Stimulated activated memory B cell treated with anti-CD40 and anti-IgM and Interleukin-4, amounts not matched to agents 10 μg/mL and 1 μg/mL and 100 μg/mL, for 72 hours (primary cell): ENCODE results near the gene PLEKHG2.

Experiments
- ATAC-seq: fragments of 150-1000 bp; cut with Tn5 transposase; 2 replicates; pipeline ENCODE4 v1.10.0; 2021
- H3K27ac Mint-ChIP-seq: one replicate; pipeline ENCODE4 v1.8.0; 2022; ENCODE audit warnings: mild to moderate bottlenecking, mixed read lengths
- H3K27me3 Mint-ChIP-seq: one replicate; pipeline ENCODE4 v1.8.0; 2022; ENCODE audit warnings: mixed read lengths
- H3K36me3 Mint-ChIP-seq: one replicate; pipeline ENCODE4 v1.8.0; 2022; ENCODE audit warnings: mixed read lengths
- H3K4me1 Mint-ChIP-seq: one replicate; pipeline ENCODE4 v1.8.0; 2022; ENCODE audit warnings: mixed read lengths
- H3K4me3 Mint-ChIP-seq: one replicate; pipeline ENCODE4 v1.8.0; 2022; ENCODE audit warnings: mild to moderate bottlenecking, moderate library complexity, mixed read lengths
- H3K9me3 Mint-ChIP-seq: one replicate; pipeline ENCODE4 v1.8.0; 2022; ENCODE audit warnings: mixed read lengths

Gene PLEKHG2

GRCh38 chr19:39399668-39400050, 12.8 kb upstream of the PLEKHG2 start:
- no peaks in the 10 kb centered on the region for H3K27me3 Mint-ChIP-seq
- H3K4me3 Mint-ChIP-seq, result peak overlapping the region; percentile 46
- ATAC-seq, result no peak
- peaks cover 29% of the 10 kb centered on the region for H3K36me3 Mint-ChIP-seq
- peaks cover 80% of the 10 kb centered on the region for H3K4me1 Mint-ChIP-seq
- H3K9me3 Mint-ChIP-seq, result no peaks in the 10 kb centered on the region
- H3K27ac Mint-ChIP-seq, result peak overlapping the region; percentile 91

GRCh38 chr19:39400061-39400460, 12.4 kb upstream of the PLEKHG2 start:
- Mint-ChIP-seq H3K27ac (peak overlapping the region; percentile 91), H3K36me3 (peaks cover 25% of the 10 kb centered on the region), H3K4me3 (no peak overlapping the region), H3K4me1 (peaks cover 82% of the 10 kb centered on the region), H3K9me3 (no peaks in the 10 kb centered on the region), H3K27me3 (no peaks in the 10 kb centered on the region)
- no peak for ATAC-seq

- peaks cover 82% of the 10 kb centered on the region for H3K4me1 Mint-ChIP-seq
- peak overlapping the region; percentile 71 for H3K4me3 Mint-ChIP-seq
- H3K36me3 Mint-ChIP-seq, result peaks cover 15% of the 10 kb centered on the region
- peak; percentile 44 for ATAC-seq
- peak overlapping the region; percentile 91 for H3K27ac Mint-ChIP-seq
- no peaks in the 10 kb centered on the region for H3K9me3 Mint-ChIP-seq
- H3K27me3 Mint-ChIP-seq, result no peaks in the 10 kb centered on the region
Measured at GRCh38 chr19:39401070-39401548, 11.4 kb upstream of the PLEKHG2 start.

- peak overlapping the region; percentile 91 for H3K27ac Mint-ChIP-seq
- H3K36me3 Mint-ChIP-seq, result peaks cover 15% of the 10 kb centered on the region
- ATAC-seq, result peak; percentile 68
- no peaks in the 10 kb centered on the region for H3K27me3 Mint-ChIP-seq
- peaks cover 86% of the 10 kb centered on the region for H3K4me1 Mint-ChIP-seq
- H3K4me3 Mint-ChIP-seq, result peak overlapping the region; percentile 89
- H3K9me3 Mint-ChIP-seq, result no peaks in the 10 kb centered on the region
Measured at GRCh38 chr19:39401549-39402345, 10.7 kb upstream of the PLEKHG2 start.

DNA sequence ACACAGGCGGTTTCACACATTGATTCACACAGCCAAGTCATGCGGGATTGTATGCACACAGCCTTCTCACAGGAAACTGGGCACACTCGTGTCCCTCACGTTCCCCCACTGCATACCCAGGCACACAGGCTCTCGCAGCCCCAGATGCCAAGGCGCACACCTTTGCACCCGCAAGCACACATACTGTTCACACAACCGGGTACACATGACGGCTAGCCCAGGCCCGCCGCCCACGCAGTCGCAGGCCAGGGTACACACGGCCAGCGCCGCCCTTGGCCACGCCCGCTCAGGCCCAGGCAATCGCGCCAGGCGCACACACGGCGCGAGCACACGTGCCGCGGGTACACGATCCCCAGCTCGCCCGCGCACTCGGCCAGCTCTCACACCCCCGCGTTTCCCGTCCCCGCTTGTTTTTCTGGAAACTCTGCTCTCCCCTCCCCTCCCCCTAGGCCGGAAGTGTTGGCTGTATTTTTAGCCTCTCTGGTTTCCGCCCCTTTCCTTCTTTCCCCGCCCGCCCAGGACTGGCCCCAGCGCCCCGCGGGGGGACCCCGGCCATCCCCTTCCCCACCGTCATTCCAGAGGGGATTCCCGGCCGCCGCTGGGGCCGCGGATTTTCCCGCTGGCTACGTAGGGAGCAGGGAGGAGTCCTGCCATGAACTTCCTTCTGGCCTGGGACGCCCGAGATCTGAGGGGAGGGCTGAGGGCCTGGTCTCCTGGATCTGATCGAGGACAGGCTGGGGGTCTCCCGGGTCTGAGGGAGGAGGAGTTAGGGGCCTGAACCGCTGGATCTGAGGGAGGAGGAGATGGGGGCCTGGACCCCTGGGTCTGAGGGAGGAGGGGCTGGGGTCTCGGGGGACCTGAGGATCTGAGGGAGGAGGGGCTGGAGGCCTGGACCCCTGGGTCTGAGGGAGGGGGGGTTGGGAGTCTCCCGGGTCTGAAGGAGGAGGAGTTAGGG, 9.8 kb upstream of the PLEKHG2 start:
- Mint-ChIP-seq H3K27me3 (no peaks in the 10 kb centered on the region), H3K4me3 (peak overlapping the region; percentile 89), H3K27ac (peak overlapping the region; percentile 91), H3K9me3 (no peaks in the 10 kb centered on the region), H3K36me3 (peaks cover 24% of the 10 kb centered on the region), H3K4me1 (peaks cover 81% of the 10 kb centered on the region)
- peak; percentile 28 for ATAC-seq

DNA sequence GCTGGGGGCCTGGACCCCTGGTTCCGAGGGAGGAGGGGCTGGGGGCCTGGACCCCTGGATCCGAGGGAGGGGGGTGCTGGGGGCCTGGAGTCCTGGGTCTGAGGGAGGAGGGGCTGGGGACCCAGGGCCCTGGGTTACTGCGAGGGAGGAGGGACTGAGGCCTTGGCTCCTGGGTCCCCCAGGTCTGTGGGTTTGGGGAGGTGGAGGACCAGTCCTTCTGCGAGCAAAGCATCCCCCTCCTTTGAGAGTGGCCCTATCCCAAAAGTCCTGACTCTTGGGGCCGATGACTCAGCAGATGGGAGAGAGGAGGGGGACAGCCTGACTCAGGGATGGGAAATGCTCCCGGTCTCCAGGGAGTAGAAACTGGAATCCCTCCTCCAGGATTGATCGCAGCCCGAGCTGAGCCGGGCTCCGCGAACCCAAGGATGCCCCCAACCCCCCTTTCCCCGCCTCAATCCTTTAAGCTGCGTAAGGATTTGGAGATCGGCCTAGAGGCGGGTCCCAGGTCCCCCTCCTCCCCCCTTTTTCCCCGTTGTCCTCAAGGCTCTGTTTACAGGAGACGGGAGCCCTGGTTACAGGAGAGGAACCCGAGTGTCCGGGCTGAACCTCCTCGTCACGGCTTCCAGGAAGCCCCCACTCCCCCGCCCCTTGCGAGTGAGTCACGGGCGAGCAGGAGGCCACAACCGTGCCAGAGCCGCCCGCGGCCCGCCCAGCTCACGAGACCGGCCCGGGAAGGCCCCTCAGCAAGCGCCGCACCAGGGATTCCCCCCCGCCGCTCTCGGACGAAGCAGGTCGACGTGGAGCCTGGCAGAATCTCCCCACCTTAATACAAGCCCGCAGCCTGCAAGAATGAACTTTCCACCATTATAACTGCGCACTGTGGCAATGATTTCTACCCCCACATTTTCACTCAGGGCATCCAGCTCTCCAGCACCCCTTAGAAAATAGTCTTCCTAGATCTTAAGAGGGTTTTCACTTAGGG, 8.8 kb upstream of the PLEKHG2 start:
- Mint-ChIP-seq H3K36me3 (peaks cover 33% of the 10 kb centered on the region), H3K4me1 (peaks cover 79% of the 10 kb centered on the region), H3K27ac (peak overlapping the region; percentile 91), H3K4me3 (peak overlapping the region; percentile 89), H3K9me3 (no peaks in the 10 kb centered on the region), H3K27me3 (no peaks in the 10 kb centered on the region)
- peak; percentile 59 for ATAC-seq

DNA sequence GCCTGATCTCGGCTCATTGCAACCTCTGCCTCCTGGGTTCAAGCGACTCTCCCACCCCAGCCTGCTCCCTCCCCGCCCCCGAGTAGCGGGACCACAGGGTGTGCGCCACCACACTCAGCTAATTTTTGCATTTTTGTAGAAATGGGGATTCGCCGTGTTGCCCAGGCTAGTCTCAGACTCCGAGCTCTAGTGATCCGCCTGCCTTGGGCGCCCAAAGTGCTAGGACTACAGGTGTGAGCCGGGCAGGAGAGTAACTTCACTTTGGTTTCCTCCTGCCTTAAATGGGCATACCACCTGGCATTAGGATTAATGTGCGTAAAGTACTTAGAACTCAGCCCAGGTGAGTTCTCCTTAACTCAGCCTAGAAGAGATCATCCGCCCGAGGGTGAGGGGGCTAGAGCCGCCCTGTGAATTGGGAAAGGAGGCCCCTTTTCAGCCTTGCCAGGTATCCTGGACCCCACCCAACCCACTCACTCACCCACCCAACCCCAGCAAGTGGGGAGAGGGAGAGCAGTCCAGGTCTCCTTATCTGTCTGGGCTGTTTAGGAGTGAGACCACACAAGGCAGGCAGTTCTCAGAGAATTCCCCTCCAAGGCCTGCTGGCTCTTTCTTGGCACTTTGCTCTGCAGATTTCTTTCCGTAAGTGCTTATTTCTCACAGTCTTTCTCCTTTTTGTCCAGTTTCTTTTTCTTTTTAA, 7.1 kb upstream of the PLEKHG2 start:
- Mint-ChIP-seq H3K4me1 (peaks cover 72% of the 10 kb centered on the region), H3K27me3 (no peaks in the 10 kb centered on the region)

GRCh38 chr19:39405958-39406655, 6.4 kb upstream of the PLEKHG2 start:
- Mint-ChIP-seq H3K36me3 (peaks cover 24% of the 10 kb centered on the region), H3K9me3 (no peaks in the 10 kb centered on the region), H3K27me3 (no peaks in the 10 kb centered on the region), H3K4me3 (peak overlapping the region; percentile 98), H3K27ac (peak overlapping the region; percentile 91), H3K4me1 (peaks cover 72% of the 10 kb centered on the region)
- peak; percentile 31 for ATAC-seq

More for the DNA sequence above, 7.1 kb upstream of the PLEKHG2 start:
- no peaks in the 10 kb centered on the region for H3K9me3 Mint-ChIP-seq
- peaks cover 24% of the 10 kb centered on the region for H3K36me3 Mint-ChIP-seq
- H3K27ac Mint-ChIP-seq, result peak overlapping the region; percentile 91
- no peak for ATAC-seq
- H3K4me3 Mint-ChIP-seq, result peak overlapping the region; percentile 77

GRCh38 chr19:39406656-39407409, 5.6 kb upstream of the PLEKHG2 start, which contains the start of gene ZFP36:
Gene ZFP36 (plus strand): TSS chr19:39406847. CDS start chr19:39406905, 58 bp downstream.
- H3K4me1 Mint-ChIP-seq, result peaks cover 72% of the 10 kb centered on the region

GRCh38 chr19:39407410-39407659, 5.1 kb upstream of the PLEKHG2 start:
- no peaks in the 10 kb centered on the region for H3K27me3 Mint-ChIP-seq
- H3K27ac Mint-ChIP-seq, result peak overlapping the region; percentile 91
- no peaks in the 10 kb centered on the region for H3K9me3 Mint-ChIP-seq
- peaks cover 70% of the 10 kb centered on the region for H3K4me1 Mint-ChIP-seq
- no peak for ATAC-seq
- H3K36me3 Mint-ChIP-seq, result peaks cover 24% of the 10 kb centered on the region
- peak overlapping the region; percentile 98 for H3K4me3 Mint-ChIP-seq

More at GRCh38 chr19:39406656-39407409, 5.6 kb upstream of the PLEKHG2 start, which contains the start of gene ZFP36:
- Mint-ChIP-seq H3K4me3 (peak within 1 kb of the TSS; percentile 98), H3K27ac (peak within 1 kb of the TSS; percentile 91), H3K9me3 (no peaks in the 10 kb centered on the region), H3K36me3 (peaks cover 24% of the 10 kb centered on the region), H3K27me3 (no peaks in the 10 kb centered on the region)
- peak; percentile 57 for ATAC-seq

DNA sequence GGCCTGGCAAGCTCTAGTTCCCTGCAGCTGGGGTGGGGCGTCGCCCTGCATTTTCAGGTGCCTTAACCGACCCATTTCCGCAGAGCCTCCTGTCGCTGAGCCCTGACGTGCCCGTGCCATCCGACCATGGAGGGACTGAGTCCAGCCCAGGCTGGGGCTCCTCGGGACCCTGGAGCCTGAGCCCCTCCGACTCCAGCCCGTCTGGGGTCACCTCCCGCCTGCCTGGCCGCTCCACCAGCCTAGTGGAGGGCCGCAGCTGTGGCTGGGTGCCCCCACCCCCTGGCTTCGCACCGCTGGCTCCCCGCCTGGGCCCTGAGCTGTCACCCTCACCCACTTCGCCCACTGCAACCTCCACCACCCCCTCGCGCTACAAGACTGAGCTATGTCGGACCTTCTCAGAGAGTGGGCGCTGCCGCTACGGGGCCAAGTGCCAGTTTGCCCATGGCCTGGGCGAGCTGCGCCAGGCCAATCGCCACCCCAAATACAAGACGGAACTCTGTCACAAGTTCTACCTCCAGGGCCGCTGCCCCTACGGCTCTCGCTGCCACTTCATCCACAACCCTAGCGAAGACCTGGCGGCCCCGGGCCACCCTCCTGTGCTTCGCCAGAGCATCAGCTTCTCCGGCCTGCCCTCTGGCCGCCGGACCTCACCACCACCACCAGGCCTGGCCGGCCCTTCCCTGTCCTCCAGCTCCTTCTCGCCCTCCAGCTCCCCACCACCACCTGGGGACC, 4.6 kb upstream of the PLEKHG2 start:
- H3K9me3 Mint-ChIP-seq, result no peaks in the 10 kb centered on the region
- peak overlapping the region; percentile 98 for H3K4me3 Mint-ChIP-seq
- ATAC-seq, result peak; percentile 1
- peaks cover 24% of the 10 kb centered on the region for H3K36me3 Mint-ChIP-seq
- peaks cover 65% of the 10 kb centered on the region for H3K4me1 Mint-ChIP-seq
- H3K27ac Mint-ChIP-seq, result peak overlapping the region; percentile 91
- no peaks in the 10 kb centered on the region for H3K27me3 Mint-ChIP-seq

GRCh38 chr19:39408392-39409207, 3.9 kb upstream of the PLEKHG2 start:
- ATAC-seq, result no peak
- H3K27me3 Mint-ChIP-seq, result no peaks in the 10 kb centered on the region
- peak overlapping the region; percentile 98 for H3K4me3 Mint-ChIP-seq
- peak overlapping the region; percentile 91 for H3K27ac Mint-ChIP-seq
- H3K9me3 Mint-ChIP-seq, result no peaks in the 10 kb centered on the region
- peaks cover 24% of the 10 kb centered on the region for H3K36me3 Mint-ChIP-seq
- H3K4me1 Mint-ChIP-seq, result peaks cover 63% of the 10 kb centered on the region
